IMR-90 (cell line): ENCODE measurements around the gene KRT33A. TPM values are rescaled to one million over a fixed set of nuclear protein-coding genes. Genes with fewer than 3 reads are reported as not detected.

Experiments
- ATAC-seq: fragments of 200-7000 bp; cut with Tn5 transposase; 2 replicates; pipeline ENCODE4 v1.9.1; 2020; ENCODE audit warnings: low read depth, mild to moderate bottlenecking, moderate library complexity
- BruUV-seq: library from RNA; stranded (reverse); fragments of 400-500 nt; replicated peaks from 2 replicates; lab custom pipeline; 2021; lab: Mats Ljungman, UMichigan
- CTCF ChIA-PET: fragments of 300-600 bp; formaldehyde crosslinking; extraction: SDS; loops from one replicate; lab custom pipeline; 2021; ENCODE audit warnings: antibody characterized with exemption; lab: Yijun Ruan, JAX
- POLR2A ChIA-PET: fragments of 300-600 bp; sonication (Branson Sonifier 250); formaldehyde crosslinking; loops from one replicate; lab custom pipeline; 2022; ENCODE audit warnings: antibody characterized with exemption; ENCODE audit not compliant: unreplicated experiment; lab: Charles Lee
- DNase-seq: peaks from one replicate; pipeline ENCODE4 v3.0.0; 2013
- H2AFZ ChIP-seq: replicated peaks from 2 replicates; pipeline ENCODE3; 2013; ENCODE audit warnings: low read length, mild to moderate bottlenecking; ENCODE audit not compliant: poor library complexity
- H2AK5ac ChIP-seq: 2 replicates; pipeline ENCODE4 v1.6.1; 2013; ENCODE audit warnings: low read depth, low read length, inconsistent platforms
- H2AK9ac ChIP-seq: replicated peaks from 2 replicates; pipeline ENCODE3; 2013; ENCODE audit warnings: mild to moderate bottlenecking, low read depth, low read length, moderate library complexity; ENCODE audit not compliant: poor library complexity
- H2BK120ac ChIP-seq: 2 replicates; pipeline ENCODE4 v1.6.1; 2013; ENCODE audit warnings: low read depth, low read length, inconsistent platforms
- H2BK15ac ChIP-seq: 3 replicates; pipeline ENCODE4 v1.6.1; 2013; ENCODE audit warnings: low read depth, low read length, inconsistent platforms
- H2BK20ac ChIP-seq: 2 replicates; pipeline ENCODE4 v1.6.1; 2013; ENCODE audit warnings: low read depth, mild to moderate bottlenecking, inconsistent platforms, low read length, moderate library complexity
- H2BK5ac ChIP-seq: 2 replicates; pipeline ENCODE4 v1.6.1; 2013; ENCODE audit warnings: mild to moderate bottlenecking, low read depth, low read length, inconsistent platforms; ENCODE audit not compliant: poor library complexity, severe bottlenecking
- H3K14ac ChIP-seq: replicated peaks from 2 replicates; pipeline ENCODE4 v1.6.1; 2013; ENCODE audit warnings: low read depth, low read length, inconsistent platforms
- H3K18ac ChIP-seq: 2 replicates; pipeline ENCODE4 v1.6.1; 2013; ENCODE audit warnings: low read depth, low read length, control low read depth
- H3K23ac ChIP-seq: 2 replicates; pipeline ENCODE4 v1.6.1; 2013; ENCODE audit warnings: low read depth, low read length, inconsistent platforms
- H3K27ac ChIP-seq: 2 replicates; pipeline ENCODE4 v1.5.1; 2013; ENCODE audit warnings: mild to moderate bottlenecking, control low read depth, low read length; ENCODE audit not compliant: insufficient read depth
- H3K27me3 ChIP-seq: 2 replicates; pipeline ENCODE4 v1.6.1; 2013; ENCODE audit warnings: low read length; ENCODE audit not compliant: control insufficient read depth, insufficient read depth
- H3K36me3 ChIP-seq: 2 replicates; pipeline ENCODE4 v1.6.1; 2013; ENCODE audit warnings: low read length, mixed read lengths; ENCODE audit not compliant: control insufficient read depth, insufficient read depth
- H3K4ac ChIP-seq: 2 replicates; pipeline ENCODE4 v1.6.1; 2013; ENCODE audit warnings: low read depth, low read length, inconsistent platforms
- H3K4me1 ChIP-seq: 2 replicates; pipeline ENCODE4 v1.6.1; 2013; ENCODE audit warnings: low read length, mixed read lengths; ENCODE audit not compliant: control insufficient read depth, insufficient read depth
- H3K4me2 ChIP-seq: 2 replicates; pipeline ENCODE4 v1.6.1; 2013; ENCODE audit warnings: low read depth, mild to moderate bottlenecking, control low read depth, low read length, moderate library complexity
- H3K4me3 ChIP-seq: 2 replicates; pipeline ENCODE4 v1.5.1; 2013; ENCODE audit warnings: low read depth, mild to moderate bottlenecking, control low read depth, low read length, moderate library complexity; ENCODE audit not compliant: insufficient read depth
- H3K56ac ChIP-seq: 2 replicates; pipeline ENCODE4 v1.6.1; 2013; ENCODE audit warnings: low read length, inconsistent platforms; ENCODE audit not compliant: insufficient read depth; ENCODE audit errors: extremely low read depth
- H3K79me1 ChIP-seq, 2 experiments: 2 replicates each; pipeline ENCODE4 v1.6.1; 2013; ENCODE audit warnings: low read length in 2 of 2, inconsistent platforms in 1 of 2, low read depth in 1 of 2
- H3K9ac ChIP-seq: 2 replicates; pipeline ENCODE4 v1.6.1; 2013; ENCODE audit warnings: low read depth, low read length, control low read depth
- H3K9me1 ChIP-seq: 2 replicates; pipeline ENCODE4 v1.6.1; 2013; ENCODE audit warnings: low read length, inconsistent platforms; ENCODE audit not compliant: insufficient read depth
- H3K9me3 ChIP-seq: 2 replicates; pipeline ENCODE4 v1.6.1; 2013; ENCODE audit warnings: low read length; ENCODE audit not compliant: control insufficient read depth, insufficient read depth
- H4K20me1 ChIP-seq: 2 replicates; pipeline ENCODE4 v1.6.1; 2013; ENCODE audit warnings: low read length, inconsistent platforms; ENCODE audit not compliant: insufficient read depth
- H4K5ac ChIP-seq: 2 replicates; pipeline ENCODE4 v1.6.1; 2013; ENCODE audit warnings: mild to moderate bottlenecking, low read depth, low read length, control low read depth
- H4K8ac ChIP-seq, 2 experiments: 2 replicates each; pipeline ENCODE4 v1.6.1; 2013; ENCODE audit warnings: low read depth in 2 of 2, low read length in 2 of 2, control low read depth in 1 of 2, inconsistent platforms in 1 of 2
- H4K91ac ChIP-seq: 2 replicates; pipeline ENCODE4 v1.6.1; 2013; ENCODE audit warnings: low read depth, low read length, inconsistent platforms; ENCODE audit not compliant: insufficient read depth
- RFX5 ChIP-seq: IDR thresholded peaks from 2 replicates; pipeline ENCODE4 v1.8.0; 2012; ENCODE audit warnings: low read depth, mild to moderate bottlenecking, low read length, moderate library complexity
- SMC3 ChIP-seq: fragments of 150-350 bp; IDR thresholded peaks from 2 replicates; pipeline ENCODE4 v1.6.1; 2016; ENCODE audit warnings: low read depth, mild to moderate bottlenecking, antibody characterized with exemption, low read length, moderate library complexity
- WGBS, 2 experiments: methylation state at CpG; one replicate each; pipeline versions ENCODE4 v1.1.5 to v1.1.7; 2013; ENCODE audit warnings: missing lambda C conversion rate in 2 of 2; ENCODE audit not compliant: insufficient read length in 1 of 2; ENCODE audit errors: extremely low coverage in 2 of 2; 5-methylcytosine and 5-hydroxymethylcytosine counted together
- dilution Hi-C: fragments of 300-500 bp; cut with HindIII; formaldehyde crosslinking; loops from one replicate; pipeline ENCODE4 v1.14.3; 2018; ENCODE audit warnings: low sequenced_read_pairs; ENCODE audit not compliant: unreplicated experiment
- in situ Hi-C: fragments of 300-500 bp; cut with MboI; formaldehyde crosslinking; loops from 3 replicates; pipeline ENCODE4 v1.14.3; 2019; ENCODE audit warnings: low sequenced_read_pairs, inconsistent platforms, mixed read lengths
- intact Hi-C: fragments of 100-400 bp; cut with micrococcal nuclease; formaldehyde crosslinking; loops from 2 replicates; pipeline ENCODE4 v1.10.0; 2022
- polyA plus RNA-seq, 3 experiments: library from polyadenylated mRNA; depleted of rRNA; stranded (reverse); fragments of >200 nt; gene quantifications; 2 replicates each; pipeline ENCODE4 v1.2.3, GENCODE V29; 2012; ENCODE audit warnings: low replicate concordance in 1 of 3
- total RNA-seq: library from RNA; depleted of rRNA; stranded (reverse); fragments of >200 nt; gene quantifications from 2 replicates; pipeline ENCODE4 v1.2.3, GENCODE V29; 2012

KRT33A gene
- total and polyA plus RNA-seq, 2 of the 4 experiments (the other 2 are of a cell fraction): not detected

- no CpG with 5 or more reads among the region's 5 CpGs for WGBS, 2 experiments
- dilution Hi-C loops: no loop called here
- Histone ChIP-seq H3K36me3 (no peaks in the 10 kb centered on the region), H2AK9ac (no peak overlapping the region), H3K18ac (peak overlapping the region; percentile 4; the same call in 1 of the 2 replicates), H2AFZ (no peak overlapping the region), H3K79me1 (no peaks in the 10 kb centered on the region), H3K4me2 (no peak overlapping the region), H2BK120ac (peak overlapping the region; percentile 77), H4K5ac (no peak overlapping the region), H3K23ac (no peak overlapping the region), H4K20me1 (no peaks in the 10 kb centered on the region), H2AK5ac (peak overlapping the region; percentile 41), H3K27ac (no peak overlapping the region), H3K14ac (peak overlapping the region; percentile 61), H4K8ac (no peak overlapping the region; a peak in 1 of 4 replicates), H3K4me1 (peaks cover 5% of the 10 kb centered on the region; the same call in 1 of the 2 replicates), H3K9ac (no peak overlapping the region), H4K91ac (no peak overlapping the region), H2BK20ac (peak overlapping the region; percentile 73; the same call in 1 of the 2 replicates), H2BK5ac (no peak overlapping the region), H3K9me1 (no peaks in the 10 kb centered on the region; the same call in 1 of the 2 replicates), H3K4ac (peak overlapping the region; percentile 49; the same call in 1 of the 2 replicates), H3K9me3 (no peaks in the 10 kb centered on the region), H3K4me3 (no peak overlapping the region), H3K27me3 (no peaks in the 10 kb centered on the region), H3K56ac (no peak overlapping the region), H2BK15ac (peak overlapping the region; percentile 12; the same call in 2 of the 3 replicates)
- intact Hi-C loops: no loop called here
- in situ Hi-C loops: no loop called here
- CTCF ChIA-PET: no interaction called here
- TF ChIP-seq SMC3: no peak
- no peak for TF ChIP-seq RFX5
- ATAC-seq: no peak
- no peak for DNase-seq
- POLR2A ChIA-PET: no interaction called here
- no TSS peak for BruUV-seq
Observed at GRCh38 chr17:41393294-41393693, 42.7 kb upstream of the KRT33A start.
